Neural cell (in vitro differentiated cells): ENCODE data around the gene CPZ. TPM values are rescaled to one million over a fixed set of nuclear protein-coding genes. Genes with fewer than 3 reads are reported as not detected.

Experiments
- H2AFZ ChIP-seq: fragments of 200-600, 300-800 bp; sonication (generic), shearing (Covaris generic); 2 replicates; pipeline ENCODE4 v1.6.0; 2014; ENCODE audit warnings: low read depth, mild to moderate bottlenecking, antibody characterized with exemption, low read length, moderate library complexity
- H3F3A ChIP-seq: fragments of 200-600 bp; shearing (Covaris generic); 2 replicates; pipeline ENCODE4 v1.6.1; 2016; ENCODE audit warnings: mild to moderate bottlenecking, moderate library complexity, mixed read lengths, antibody characterized with exemption, low read length; ENCODE audit not compliant: insufficient read depth, poor library complexity, severe bottlenecking
- H3K27ac ChIP-seq: fragments of 200-600, 300-800 bp; sonication (generic), shearing (Covaris generic); 2 replicates; pipeline ENCODE4 v1.5.1; 2014; ENCODE audit warnings: mild to moderate bottlenecking, low read length, moderate library complexity
- H3K27me3 ChIP-seq: fragments of 300-800, 200-600 bp; sonication (generic), shearing (Covaris generic); 2 replicates; pipeline ENCODE4 v1.6.0; 2014; ENCODE audit warnings: mild to moderate bottlenecking, low read depth, low read length, moderate library complexity; ENCODE audit not compliant: insufficient read depth
- H3K36me3 ChIP-seq: fragments of 300-800, 200-600 bp; sonication (generic), shearing (Covaris generic); 2 replicates; pipeline ENCODE4 v1.5.1; 2014; ENCODE audit warnings: mild to moderate bottlenecking, antibody characterized with exemption, low read length, moderate library complexity; ENCODE audit not compliant: insufficient read depth
- H3K4me2 ChIP-seq: fragments of 300-800, 200-600 bp; sonication (generic), shearing (Covaris generic); 2 replicates; pipeline ENCODE4 v1.6.0; 2014; ENCODE audit warnings: mild to moderate bottlenecking, low read length
- H3K4me3 ChIP-seq: fragments of 300-800, 200-600 bp; sonication (generic), shearing (Covaris generic); 2 replicates; pipeline ENCODE4 v1.5.1; 2014; ENCODE audit warnings: mild to moderate bottlenecking, low read length, moderate library complexity
- H3K79me2 ChIP-seq: fragments of 200-600 bp; shearing (Covaris generic); replicated peaks from 2 replicates; pipeline ENCODE4 v1.6.0; 2014; ENCODE audit warnings: mild to moderate bottlenecking, low read length, moderate library complexity; ENCODE audit not compliant: insufficient read depth
- H3K9ac ChIP-seq: fragments of 300-800, 200-600 bp; sonication (generic), shearing (Covaris generic); 2 replicates; pipeline ENCODE4 v1.6.1; 2016; ENCODE audit warnings: mild to moderate bottlenecking, low read length, mixed read lengths
- H3K9me2 ChIP-seq: fragments of 200-600 bp; shearing (Covaris generic); 2 replicates; pipeline ENCODE4 v1.6.1; 2016; ENCODE audit warnings: mild to moderate bottlenecking, low read length, mixed read lengths; ENCODE audit not compliant: insufficient read depth
- H3K9me3 ChIP-seq: fragments of 200-600, 300-800 bp; sonication (generic), shearing (Covaris generic); 2 replicates; pipeline ENCODE4 v1.6.1; 2016; ENCODE audit warnings: mild to moderate bottlenecking, mixed run types, low read length, moderate library complexity, mixed read lengths
- H4K20me1 ChIP-seq: fragments of 200-600 bp; shearing (Covaris generic); 2 replicates; pipeline ENCODE4 v1.6.1; 2016; ENCODE audit warnings: mild to moderate bottlenecking, mixed run types; ENCODE audit not compliant: insufficient read depth
- CTCF ChIP-seq: fragments of 450-650 bp; IDR thresholded peaks from 2 replicates; pipeline ENCODE4 v1.5.1; 2014; ENCODE audit warnings: antibody characterized with exemption, mild to moderate bottlenecking, moderate library complexity; ENCODE audit not compliant: poor library complexity, severe bottlenecking
- EP300 ChIP-seq: fragments of 450-650 bp; conservative IDR thresholded peaks from 2 replicates; pipeline ENCODE4 v1.6.1; 2014; ENCODE audit warnings: antibody characterized with exemption, mild to moderate bottlenecking, moderate library complexity; ENCODE audit not compliant: poor library complexity, severe bottlenecking
- EZH2 ChIP-seq: fragments of 200-600, 300-800 bp; shearing (Covaris generic), sonication (generic); IDR thresholded peaks from 2 replicates; pipeline ENCODE4 v1.6.1; 2014; ENCODE audit warnings: antibody characterized with exemption, low read length, borderline replicate concordance, mild to moderate bottlenecking; ENCODE audit not compliant: insufficient read depth, poor library complexity, severe bottlenecking
- MXI1 ChIP-seq: fragments of 450-650 bp; conservative IDR thresholded peaks from 2 replicates; pipeline ENCODE4 v1.6.1; 2014; ENCODE audit warnings: antibody characterized with exemption, mild to moderate bottlenecking; ENCODE audit not compliant: poor library complexity, severe bottlenecking
- POLR2AphosphoS5 ChIP-seq: IDR thresholded peaks from 2 replicates; pipeline ENCODE4 v1.6.1; 2012
- RAD21 ChIP-seq: fragments of 450-650 bp; conservative IDR thresholded peaks from 2 replicates; pipeline ENCODE4 v1.6.1; 2014; ENCODE audit warnings: antibody characterized with exemption, mild to moderate bottlenecking, moderate library complexity
- REST ChIP-seq: IDR thresholded peaks from 2 replicates; pipeline ENCODE4 v1.6.1; 2012; ENCODE audit warnings: borderline replicate concordance
- SMC3 ChIP-seq: fragments of 450-650 bp; conservative IDR thresholded peaks from 2 replicates; pipeline ENCODE4 v1.6.1; 2014; ENCODE audit warnings: antibody characterized with exemption, mild to moderate bottlenecking, moderate library complexity; ENCODE audit not compliant: poor library complexity
- TAF1 ChIP-seq: IDR thresholded peaks from 2 replicates; pipeline ENCODE4 v1.6.1; 2012; ENCODE audit warnings: low read depth
- polyA plus RNA-seq: library from polyadenylated mRNA; depleted of rRNA; stranded (reverse); fragments of >200 nt; gene quantifications from 2 replicates; pipeline ENCODE4 v1.2.3, GENCODE V29; 2014

CPZ gene
- polyA plus RNA-seq, 1 donor from 2014 or later, result not detected

GRCh38 chr4:8558080-8558960 lies 34.2 kb upstream of the CPZ start:
- H3K27me3 ChIP-seq, result no peaks in the 10 kb centered on the region
- H3K9me2 ChIP-seq, result no peaks in the 10 kb centered on the region
- no peak overlapping the region for H3K27ac ChIP-seq
- no peaks in the 10 kb centered on the region for H4K20me1 ChIP-seq
- no peaks in the 10 kb centered on the region for H3K36me3 ChIP-seq
- no peaks in the 10 kb centered on the region for H3K79me2 ChIP-seq
- H3K4me2 ChIP-seq, result no peak overlapping the region
- no peak for TF ChIP-seq SMC3
- no peak for TF ChIP-seq EP300
- TF ChIP-seq RAD21, result no peak
- no peak for TF ChIP-seq REST
- H3K4me3 ChIP-seq, result no peak overlapping the region
- H3F3A ChIP-seq, result no peaks in the 10 kb centered on the region
- no peaks in the 10 kb centered on the region for H3K9me3 ChIP-seq
- H3K9ac ChIP-seq, result no peak overlapping the region
- no peak overlapping the region for H2AFZ ChIP-seq

- Histone ChIP-seq H3K27me3 (no peaks in the 10 kb centered on the region), H3K9me3 (no peaks in the 10 kb centered on the region), H2AFZ (no peak overlapping the region), H3K9ac (no peak overlapping the region), H3K9me2 (no peaks in the 10 kb centered on the region), H3F3A (no peaks in the 10 kb centered on the region), H3K36me3 (no peaks in the 10 kb centered on the region), H4K20me1 (no peaks in the 10 kb centered on the region), H3K27ac (no peak overlapping the region), H3K4me3 (no peak overlapping the region), H3K79me2 (no peaks in the 10 kb centered on the region), H3K4me2 (no peak overlapping the region)
- TF ChIP-seq TAF1 (no peak), SMC3 (no peak), POLR2AphosphoS5 (no peak), EZH2 (no peak), EP300 (no peak), CTCF (no peak), REST (no peak), RAD21 (no peak), MXI1 (no peak)
Observed at GRCh38 chr4:8559011-8559410, 33.6 kb upstream of the CPZ start.
